ENCODE results near the gene DUOX1.

DUOX1 gene

GRCh38 chr15:45116482-45117307 lies 13.1 kb upstream of the DUOX1 start:
- no peak for TF ChIP-seq CTCF (IDR thresholded peaks at IDR 0.05)
- H3K4me1 ChIP-seq = peaks cover 0 to 45% (median 35%) of the 10 kb centered on the region in 4 donors
- H3K27me3 ChIP-seq = peaks cover 0 to 95% of the 10 kb centered on the region in 2 donors
- no peaks in the 10 kb centered on the region for H3K9me3 ChIP-seq
- intact Hi-C loops (cut with DNase I; ENCODE audit: low total_unique reads) = no loop called here
- no peaks in the 10 kb centered on the region for H3K36me3 ChIP-seq
- DNase-seq = no peak
- peak overlapping the region in 1 of 2 donors; percentile 25 for H3K4me3 ChIP-seq
- no peak overlapping the region for H3K27ac ChIP-seq

GRCh38 chr15:45117308-45118130 lies 12.3 kb upstream of the DUOX1 start:
- peaks cover 0 to 92% of the 10 kb centered on the region in 2 donors for H3K27me3 ChIP-seq
- H3K4me3 ChIP-seq = peak overlapping the region; percentile 22 to 36
- H3K9me3 ChIP-seq = no peaks in the 10 kb centered on the region
- H3K27ac ChIP-seq = no peak overlapping the region
- H3K4me1 ChIP-seq = peaks cover 0 to 38% (median 31%) of the 10 kb centered on the region in 4 donors
- H3K36me3 ChIP-seq = no peaks in the 10 kb centered on the region
- TF ChIP-seq CTCF (IDR thresholded peaks at IDR 0.05) = no peak
- intact Hi-C loops (cut with DNase I; ENCODE audit: low total_unique reads) = no loop called here
- no peak for DNase-seq

GRCh38 chr15:45118131-45118588 lies 11.6 kb upstream of the DUOX1 start:
- TF ChIP-seq CTCF (IDR thresholded peaks at IDR 0.05) = peak; percentile 88 to 94
- peaks cover 0 to 31% (median 25%) of the 10 kb centered on the region in 4 donors for H3K4me1 ChIP-seq
- no peak overlapping the region for H3K27ac ChIP-seq
- H3K9me3 ChIP-seq = no peaks in the 10 kb centered on the region
- H3K27me3 ChIP-seq = peaks cover 0 to 92% of the 10 kb centered on the region in 2 donors
- DNase-seq = peak; percentile 87
- intact Hi-C loops (cut with DNase I; ENCODE audit: low total_unique reads) = no loop called here
- H3K36me3 ChIP-seq = no peaks in the 10 kb centered on the region
- peak overlapping the region; percentile 22 to 36 for H3K4me3 ChIP-seq

- intact Hi-C loops (cut with DNase I; ENCODE audit: low total_unique reads) = no loop called here
- Histone ChIP-seq H3K36me3 (no peaks in the 10 kb centered on the region), H3K27ac (no peak overlapping the region), H3K4me1 (peaks cover 0 to 26% (median 21%) of the 10 kb centered on the region in 4 donors), H3K9me3 (no peaks in the 10 kb centered on the region), H3K27me3 (peaks cover 0 to 89% of the 10 kb centered on the region in 2 donors), H3K4me3 (no peak overlapping the region)
- no peak for DNase-seq
- no peak for TF ChIP-seq CTCF (IDR thresholded peaks at IDR 0.05)
Measured at GRCh38 chr15:45118996-45119395, 10.8 kb upstream of the DUOX1 start.

- H3K4me1 ChIP-seq = peaks cover 0 to 18% (median 15%) of the 10 kb centered on the region in 4 donors
- intact Hi-C loops (cut with DNase I; ENCODE audit: low total_unique reads) = no loop called here
- no peaks in the 10 kb centered on the region for H3K36me3 ChIP-seq
- no peak for TF ChIP-seq CTCF (IDR thresholded peaks at IDR 0.05)
- no peaks in the 10 kb centered on the region for H3K9me3 ChIP-seq
- no peak overlapping the region for H3K27ac ChIP-seq
- H3K4me3 ChIP-seq = no peak overlapping the region
- peaks cover 0 to 87% of the 10 kb centered on the region in 2 donors for H3K27me3 ChIP-seq
- no peak for DNase-seq
Measured at GRCh38 chr15:45120081-45120972, 9.5 kb upstream of the DUOX1 start.

All from tibial artery (tissue), 4 donors.